Measurements from ENCODE around the gene SNAI3. TPM values are rescaled to one million over a fixed set of nuclear protein-coding genes. Genes with fewer than 3 reads are reported as not detected.

SNAI3 gene
- total RNA-seq, 4 donors from 2014 or later: 0.33 to 1.3 (median 1.3) TPM

GRCh38 chr16:88693420-88694177, 7.3 kb upstream of the SNAI3 start:
- H3K4me3 ChIP-seq (replicated peaks in 1 of 3): no peak overlapping the region
- DNase-seq: no peak
- H3K27ac ChIP-seq: no peak overlapping the region
- no peaks in the 10 kb centered on the region for H3K9me3 ChIP-seq
- 86 to 93% methylated on average over 10 to 27 of the region's 39 CpGs for WGBS, 2 donors
- no peaks in the 10 kb centered on the region for H3K4me1 ChIP-seq
- no peaks in the 10 kb centered on the region for H3K27me3 ChIP-seq
- peaks cover 8 to 17% of the 10 kb centered on the region in 2 donors for H3K36me3 ChIP-seq
- intact Hi-C loops (cut with DNase I): no loop called here
- no peak for TF ChIP-seq POLR2A (IDR thresholded peaks at IDR 0.05)

GRCh38 chr16:88692861-88693260, 6.6 kb upstream of the SNAI3 start:
- TF ChIP-seq, protein P1, sequence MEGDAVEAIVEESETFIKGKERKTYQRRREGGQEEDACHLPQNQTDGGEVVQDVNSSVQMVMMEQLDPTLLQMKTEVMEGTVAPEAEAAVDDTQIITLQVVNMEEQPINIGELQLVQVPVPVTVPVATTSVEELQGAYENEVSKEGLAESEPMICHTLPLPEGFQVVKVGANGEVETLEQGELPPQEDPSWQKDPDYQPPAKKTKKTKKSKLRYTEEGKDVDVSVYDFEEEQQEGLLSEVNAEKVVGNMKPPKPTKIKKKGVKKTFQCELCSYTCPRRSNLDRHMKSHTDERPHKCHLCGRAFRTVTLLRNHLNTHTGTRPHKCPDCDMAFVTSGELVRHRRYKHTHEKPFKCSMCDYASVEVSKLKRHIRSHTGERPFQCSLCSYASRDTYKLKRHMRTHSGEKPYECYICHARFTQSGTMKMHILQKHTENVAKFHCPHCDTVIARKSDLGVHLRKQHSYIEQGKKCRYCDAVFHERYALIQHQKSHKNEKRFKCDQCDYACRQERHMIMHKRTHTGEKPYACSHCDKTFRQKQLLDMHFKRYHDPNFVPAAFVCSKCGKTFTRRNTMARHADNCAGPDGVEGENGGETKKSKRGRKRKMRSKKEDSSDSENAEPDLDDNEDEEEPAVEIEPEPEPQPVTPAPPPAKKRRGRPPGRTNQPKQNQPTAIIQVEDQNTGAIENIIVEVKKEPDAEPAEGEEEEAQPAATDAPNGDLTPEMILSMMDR (IDR thresholded peaks at IDR 0.05): no peak
- TF ChIP-seq POLR2A (IDR thresholded peaks at IDR 0.05): no peak
- WGBS, 2 donors: 75 to 81% methylated on average over 10 of the region's 10 CpGs
- no peaks in the 10 kb centered on the region for H3K27me3 ChIP-seq

GRCh38 chr16:88691924-88692560, 5.7 kb upstream of the SNAI3 start:
- no peak for DNase-seq
- WGBS, 2 donors: 87 to 100% methylated on average over 2 to 15 of the region's 26 CpGs
- no peaks in the 10 kb centered on the region for H3K9me3 ChIP-seq
- no peak overlapping the region for H3K4me3 ChIP-seq (replicated peaks in 1 of 3)
- TF ChIP-seq, protein P1 (IDR thresholded peaks at IDR 0.05): no peak
- TF ChIP-seq POLR2A (IDR thresholded peaks at IDR 0.05): no peak
- H3K36me3 ChIP-seq: peaks cover 1 to 5% of the 10 kb centered on the region in 2 donors
- H3K27ac ChIP-seq: no peak overlapping the region
- H3K27me3 ChIP-seq: no peaks in the 10 kb centered on the region
- H3K4me1 ChIP-seq: peaks cover 0 to 12% of the 10 kb centered on the region in 2 donors
- intact Hi-C loops (cut with DNase I): no loop called here

More at GRCh38 chr16:88692861-88693260, 6.6 kb upstream of the SNAI3 start:
- no peak for DNase-seq
- Histone ChIP-seq H3K4me1 (peaks cover 0 to 6% of the 10 kb centered on the region in 2 donors), H3K27ac (no peak overlapping the region), H3K4me3 (replicated peaks in 1 of 3) (no peak overlapping the region), H3K36me3 (peaks cover 8 to 9% of the 10 kb centered on the region in 2 donors), H3K9me3 (no peaks in the 10 kb centered on the region)
- intact Hi-C loops (cut with DNase I): no loop called here

- Histone ChIP-seq H3K4me3 (replicated peaks in 1 of 3) (no peak overlapping the region), H3K36me3 (no peaks in the 10 kb centered on the region), H3K9me3 (no peaks in the 10 kb centered on the region), H3K4me1 (peaks cover 0 to 18% of the 10 kb centered on the region in 2 donors), H3K27me3 (no peaks in the 10 kb centered on the region), H3K27ac (no peak overlapping the region)
- intact Hi-C loops (cut with DNase I): no loop called here
- no peak for DNase-seq
- WGBS, 2 donors: 81 to 87% methylated on average over 9 to 30 of the region's 33 CpGs
- no peak for TF ChIP-seq POLR2A (IDR thresholded peaks at IDR 0.05)
- TF ChIP-seq, protein P1 (IDR thresholded peaks at IDR 0.05): no peak
These were observed 5.0 kb upstream of the SNAI3 start for GRCh38 chr16:88691129-88691813.

DNA sequence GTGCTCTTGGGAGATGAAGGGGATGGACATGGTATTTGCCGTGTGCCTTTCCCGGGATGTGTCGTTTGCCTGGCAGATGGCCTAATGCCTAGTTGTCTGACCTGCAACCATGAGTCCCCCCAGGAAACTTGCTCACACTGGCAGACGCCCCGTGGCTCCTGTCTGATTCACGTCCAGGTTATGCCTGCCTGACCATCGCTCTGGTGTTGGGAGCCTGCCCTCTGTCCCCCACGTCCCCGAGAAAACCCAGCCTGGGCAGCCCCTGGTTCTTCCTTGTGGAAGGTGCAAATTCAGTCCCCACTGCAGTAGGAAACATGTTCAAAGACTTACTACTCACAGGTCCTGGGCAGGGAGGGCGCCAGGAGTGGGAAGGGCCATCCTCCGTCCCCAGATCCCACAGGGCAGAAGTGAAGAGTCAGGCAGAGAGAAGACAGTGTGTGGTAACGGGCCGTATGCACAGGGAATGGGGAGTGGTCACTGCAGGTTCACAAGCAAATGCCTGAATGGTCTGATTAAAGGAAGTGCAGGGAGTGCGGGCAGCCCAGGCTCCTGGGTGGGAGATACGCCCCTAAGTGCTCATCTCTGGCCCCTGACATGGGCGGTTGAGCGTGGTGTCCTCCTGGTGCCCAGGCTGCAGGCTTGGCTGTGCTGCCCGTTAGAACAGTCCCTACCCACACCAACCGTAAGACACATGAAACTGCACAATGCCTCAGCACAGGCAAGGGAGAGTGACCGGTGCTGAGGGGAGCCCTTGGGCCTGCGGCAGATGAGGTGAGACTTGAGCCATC, 4.2 kb upstream of the SNAI3 start:
- 82 to 84% methylated on average over 12 to 19 of the region's 21 CpGs for WGBS, 2 donors
- Histone ChIP-seq H3K4me3 (replicated peaks in 1 of 3) (no peak overlapping the region), H3K27me3 (no peaks in the 10 kb centered on the region), H3K9me3 (no peaks in the 10 kb centered on the region), H3K27ac (no peak overlapping the region), H3K36me3 (no peaks in the 10 kb centered on the region), H3K4me1 (peaks cover 0 to 25% of the 10 kb centered on the region in 2 donors)
- intact Hi-C loops (cut with DNase I): no loop called here
- DNase-seq: no peak
- TF ChIP-seq, protein P1 (IDR thresholded peaks at IDR 0.05): no peak
- TF ChIP-seq POLR2A (IDR thresholded peaks at IDR 0.05): no peak

Measured in thyroid gland (tissue), 4 donors.